ENCODE results near the gene NOL4L. TPM values are rescaled to one million over a fixed set of nuclear protein-coding genes. Genes with fewer than 3 reads are reported as not detected.

The NOL4L gene
- total RNA-seq, 1 donor from 2014 or later: 11.9 TPM

DNA sequence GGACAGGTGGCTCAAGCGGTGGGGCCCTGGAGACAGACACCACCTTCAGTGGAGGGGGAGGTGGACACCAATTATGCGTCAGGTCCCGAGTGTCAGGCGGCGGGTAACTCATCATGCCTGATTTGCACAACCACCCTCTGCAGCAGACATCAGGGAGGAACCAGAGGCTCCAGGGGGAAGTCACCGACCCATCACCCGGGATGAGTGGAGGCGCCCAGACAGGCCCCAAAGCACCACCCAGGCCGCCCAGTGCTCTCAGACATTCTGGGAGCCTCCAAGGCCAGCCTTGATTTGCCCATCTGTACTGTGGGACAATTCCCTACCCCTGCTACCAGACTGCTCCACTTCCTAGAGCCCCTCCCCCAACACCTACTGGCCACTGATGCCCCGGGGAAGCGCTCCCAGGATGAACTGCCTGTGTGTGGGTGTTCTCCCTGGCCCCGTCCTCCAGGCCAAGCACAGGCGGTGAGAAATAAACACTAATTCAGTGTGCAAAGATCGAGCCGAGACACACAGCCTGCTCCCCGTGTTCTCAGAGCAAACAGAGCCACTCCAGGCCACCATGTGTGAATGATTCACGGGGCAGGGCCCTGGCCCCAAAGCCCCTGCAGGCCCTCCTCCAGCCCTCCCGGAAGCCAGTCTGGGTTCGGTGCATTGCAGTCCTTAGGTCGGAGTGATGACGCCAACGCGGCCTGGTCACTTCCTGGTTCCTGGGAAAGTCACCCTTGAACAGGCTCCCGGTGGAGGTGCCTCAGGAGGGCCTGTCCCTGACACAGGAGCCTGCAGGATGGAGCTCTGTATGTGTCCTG lies 119.8 kb downstream of the NOL4L start:
- peaks cover 70% of the 10 kb centered on the region for H4K20me1 ChIP-seq (ENCODE audit: low read depth)
- no peak for TF ChIP-seq EZH2phosphoT487 (IDR thresholded peaks at IDR 0.05)
- TF ChIP-seq, protein P1, sequence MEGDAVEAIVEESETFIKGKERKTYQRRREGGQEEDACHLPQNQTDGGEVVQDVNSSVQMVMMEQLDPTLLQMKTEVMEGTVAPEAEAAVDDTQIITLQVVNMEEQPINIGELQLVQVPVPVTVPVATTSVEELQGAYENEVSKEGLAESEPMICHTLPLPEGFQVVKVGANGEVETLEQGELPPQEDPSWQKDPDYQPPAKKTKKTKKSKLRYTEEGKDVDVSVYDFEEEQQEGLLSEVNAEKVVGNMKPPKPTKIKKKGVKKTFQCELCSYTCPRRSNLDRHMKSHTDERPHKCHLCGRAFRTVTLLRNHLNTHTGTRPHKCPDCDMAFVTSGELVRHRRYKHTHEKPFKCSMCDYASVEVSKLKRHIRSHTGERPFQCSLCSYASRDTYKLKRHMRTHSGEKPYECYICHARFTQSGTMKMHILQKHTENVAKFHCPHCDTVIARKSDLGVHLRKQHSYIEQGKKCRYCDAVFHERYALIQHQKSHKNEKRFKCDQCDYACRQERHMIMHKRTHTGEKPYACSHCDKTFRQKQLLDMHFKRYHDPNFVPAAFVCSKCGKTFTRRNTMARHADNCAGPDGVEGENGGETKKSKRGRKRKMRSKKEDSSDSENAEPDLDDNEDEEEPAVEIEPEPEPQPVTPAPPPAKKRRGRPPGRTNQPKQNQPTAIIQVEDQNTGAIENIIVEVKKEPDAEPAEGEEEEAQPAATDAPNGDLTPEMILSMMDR (IDR thresholded peaks at IDR 0.05): no peak
- no peak for TF ChIP-seq EZH2 (IDR thresholded peaks at IDR 0.05)
- Mint-ChIP-seq H3K9me3 (no peaks in the 10 kb centered on the region), H3K36me3 (peaks cover 4% of the 10 kb centered on the region), H3K4me3 (no peak overlapping the region), H3K4me1 (peaks cover 21% of the 10 kb centered on the region), H3K27me3 (ENCODE audit: insufficient read depth, low read depth) (peaks cover 3% of the 10 kb centered on the region), H3K27ac (peak overlapping the region; percentile 81)
- H3F3A ChIP-seq (ENCODE audit: low read depth): peaks cover 4% of the 10 kb centered on the region
- DNase-seq (ENCODE audit: low spot score): no peak
- H3K4me3 ChIP-seq: no peak overlapping the region
- no peaks in the 10 kb centered on the region for H3K27me3 ChIP-seq
- peaks cover 9% of the 10 kb centered on the region for H3K79me2 ChIP-seq (ENCODE audit: low read depth)
- H3K27ac ChIP-seq: no peak overlapping the region
- H3K9me3 ChIP-seq (ENCODE audit: low read depth): no peaks in the 10 kb centered on the region
- H3K36me3 ChIP-seq: no peaks in the 10 kb centered on the region
- H3K4me2 ChIP-seq: no peak overlapping the region
- peaks cover 16% of the 10 kb centered on the region for H3K4me1 ChIP-seq
- H3K9ac ChIP-seq: no peak overlapping the region
- H2AFZ ChIP-seq (replicated peaks): no peak overlapping the region

DNA sequence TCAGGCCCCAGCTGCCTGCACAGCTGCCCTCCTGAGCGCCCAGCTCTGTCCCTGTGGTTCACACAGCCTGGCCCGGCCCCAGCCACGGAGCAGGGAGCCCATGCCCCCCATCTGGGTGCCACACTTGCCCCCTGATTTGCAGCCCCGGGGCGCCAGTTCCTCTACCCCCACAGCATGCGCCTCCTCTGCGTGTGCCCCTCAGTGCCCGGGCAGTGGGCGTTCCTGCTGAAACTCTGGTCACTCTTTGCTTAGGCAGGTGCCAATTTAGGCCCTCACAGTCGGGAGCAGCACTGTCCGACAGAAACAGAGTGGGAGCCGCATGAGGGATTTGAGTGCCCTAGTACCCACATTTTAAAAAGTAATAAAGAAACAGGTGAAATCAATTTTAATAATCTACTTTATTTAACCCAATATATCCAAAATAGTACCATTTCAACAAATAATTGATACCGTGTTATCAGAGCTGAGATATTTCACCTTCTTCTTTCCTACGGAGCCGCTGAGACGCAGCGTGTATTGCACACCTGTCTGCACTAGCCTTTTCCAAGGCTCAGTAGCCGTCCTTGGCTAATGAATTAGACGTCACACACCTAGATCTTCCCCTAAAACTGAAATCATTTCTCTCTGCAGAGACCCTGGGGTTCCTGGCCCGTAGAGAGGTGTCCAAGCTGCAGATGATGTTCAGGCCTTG lies 120.6 kb downstream of the NOL4L start:
- no peaks in the 10 kb centered on the region for H3K9me3 ChIP-seq (ENCODE audit: low read depth)
- no peak overlapping the region for H2AFZ ChIP-seq (replicated peaks)
- H3K27me3 ChIP-seq: no peaks in the 10 kb centered on the region
- Mint-ChIP-seq H3K27ac (peak overlapping the region; percentile 81), H3K4me3 (no peak overlapping the region), H3K9me3 (no peaks in the 10 kb centered on the region), H3K36me3 (peaks cover 3% of the 10 kb centered on the region), H3K27me3 (ENCODE audit: insufficient read depth, low read depth) (peaks cover 2% of the 10 kb centered on the region), H3K4me1 (peaks cover 22% of the 10 kb centered on the region)
- no peaks in the 10 kb centered on the region for H3K36me3 ChIP-seq
- peak overlapping the region; percentile 47 for H3K9ac ChIP-seq
- H3K4me2 ChIP-seq: no peak overlapping the region
- H3K4me3 ChIP-seq: no peak overlapping the region
- peaks cover 16% of the 10 kb centered on the region for H3K4me1 ChIP-seq
- peaks cover 63% of the 10 kb centered on the region for H4K20me1 ChIP-seq (ENCODE audit: low read depth)
- no peak for DNase-seq (ENCODE audit: low spot score)
- peaks cover 4% of the 10 kb centered on the region for H3F3A ChIP-seq (ENCODE audit: low read depth)
- peak overlapping the region; percentile 31 for H3K27ac ChIP-seq
- TF ChIP-seq, protein P1 (IDR thresholded peaks at IDR 0.05): no peak
- TF ChIP-seq EZH2phosphoT487 (IDR thresholded peaks at IDR 0.05) (no peak), EZH2 (IDR thresholded peaks at IDR 0.05) (no peak)
- peaks cover 9% of the 10 kb centered on the region for H3K79me2 ChIP-seq (ENCODE audit: low read depth)

DNA sequence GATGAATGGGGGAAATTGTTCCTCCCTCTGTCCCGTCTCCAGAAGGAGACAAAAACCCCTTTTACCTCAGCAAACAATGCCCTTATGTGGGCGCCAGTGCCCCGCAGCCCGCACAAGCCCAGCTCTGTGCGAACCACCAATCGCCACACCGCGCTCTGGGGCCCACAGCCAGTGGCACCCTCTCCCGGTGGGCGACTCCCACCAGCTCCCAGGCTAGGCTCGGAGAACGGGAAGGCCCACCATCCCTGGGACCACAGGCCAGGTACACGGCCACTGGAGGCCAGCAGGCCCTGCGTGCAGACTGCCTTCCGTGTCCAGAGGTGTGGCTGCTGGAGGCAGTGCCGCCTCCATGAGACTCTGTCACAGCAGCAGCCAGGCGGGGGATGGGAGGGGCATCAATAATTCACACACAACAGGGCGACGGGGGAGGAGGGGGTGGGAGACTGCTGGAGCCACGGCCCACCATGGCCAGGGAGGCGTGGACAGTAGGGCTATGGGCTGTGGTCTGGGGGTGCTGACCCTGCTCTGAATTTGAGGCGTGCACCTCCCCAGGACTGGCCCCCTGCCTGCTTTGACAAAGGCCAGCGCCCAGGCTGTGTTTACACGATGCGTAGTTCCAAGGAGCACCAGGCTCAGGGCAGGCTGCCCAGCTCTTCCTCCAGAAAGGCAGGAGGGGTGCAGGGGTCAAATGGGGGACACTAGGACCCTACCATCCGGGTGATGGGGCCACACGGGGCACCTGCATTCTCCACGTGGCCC lies 121.3 kb downstream of the NOL4L start:
- Mint-ChIP-seq H3K36me3 (peaks cover 3% of the 10 kb centered on the region), H3K27ac (no peak overlapping the region), H3K4me3 (no peak overlapping the region), H3K9me3 (no peaks in the 10 kb centered on the region), H3K4me1 (peaks cover 21% of the 10 kb centered on the region), H3K27me3 (ENCODE audit: insufficient read depth, low read depth) (peaks cover 2% of the 10 kb centered on the region)
- H3K4me1 ChIP-seq: peaks cover 16% of the 10 kb centered on the region
- peaks cover 7% of the 10 kb centered on the region for H3K79me2 ChIP-seq (ENCODE audit: low read depth)
- peak overlapping the region; percentile 39 for H3K4me2 ChIP-seq
- peaks cover 58% of the 10 kb centered on the region for H4K20me1 ChIP-seq (ENCODE audit: low read depth)
- H3K27me3 ChIP-seq: no peaks in the 10 kb centered on the region
- H3K36me3 ChIP-seq: no peaks in the 10 kb centered on the region
- no peak for TF ChIP-seq EZH2phosphoT487 (IDR thresholded peaks at IDR 0.05)
- no peak for TF ChIP-seq EZH2 (IDR thresholded peaks at IDR 0.05)
- TF ChIP-seq, protein P1 (IDR thresholded peaks at IDR 0.05): no peak
- H3K27ac ChIP-seq: peak overlapping the region; percentile 31
- H3K9ac ChIP-seq: peak overlapping the region; percentile 47
- H3F3A ChIP-seq (ENCODE audit: low read depth): peaks cover 4% of the 10 kb centered on the region
- DNase-seq (ENCODE audit: low spot score): peak; percentile 48
- H3K4me3 ChIP-seq: no peak overlapping the region
- H3K9me3 ChIP-seq (ENCODE audit: low read depth): no peaks in the 10 kb centered on the region
- H2AFZ ChIP-seq (replicated peaks): no peak overlapping the region

Measured in neural progenitor cell (in vitro differentiated cells).